GM12878 (cell line): ENCODE results near the gene MCM9. TPM values are rescaled to one million over a fixed set of nuclear protein-coding genes. Genes with fewer than 3 reads are reported as not detected.

Experiments used
- ATAC-seq: fragments of 200-7000 bp; cut with Tn5 transposase; 3 replicates; pipeline ENCODE4 v1.9.1; 2020; ENCODE audit warnings: mild to moderate bottlenecking, moderate library complexity
- BruUV-seq: library from RNA; stranded (reverse); fragments of 400-500 nt; replicated peaks from 2 replicates; lab custom pipeline; 2021; lab: Mats Ljungman, UMichigan
- CTCF ChIA-PET: fragments of 300-600 bp; sonication (Branson Sonifier 250); formaldehyde crosslinking; extraction: SDS; loops from one replicate; lab custom pipeline; 2021; ENCODE audit warnings: inconsistent platforms; lab: Yijun Ruan, JAX
- POLR2A ChIA-PET: fragments of 350-600 bp; formaldehyde crosslinking; extraction: SDS; loops from one replicate; lab custom pipeline; 2021; ENCODE audit warnings: inconsistent platforms; lab: Charles Lee
- RAD21 ChIA-PET: fragments of 300-600 bp; sonication (Branson Sonifier 250); formaldehyde crosslinking; loops from one replicate; lab custom pipeline; 2023; ENCODE audit warnings: antibody characterized with exemption; ENCODE audit not compliant: unreplicated experiment; lab: Charles Lee
- SMC1A ChIA-PET: fragments of 300-600 bp; sonication (Branson Sonifier 250); formaldehyde crosslinking; loops from one replicate; lab custom pipeline; 2023; ENCODE audit not compliant: unreplicated experiment, uncharacterized antibody; lab: Charles Lee
- DNase-seq: peaks from one replicate; pipeline ENCODE4 v3.0.0-alpha.2; 2011; ENCODE audit warnings: low read depth, low spot score
- FAIRE-seq: peaks from 3 replicates; lab custom pipeline; 2011; peaks lifted over from hg19 to GRCh38; lab: Jason Lieb, UNC
- H2AFZ ChIP-seq: 2 replicates; pipeline ENCODE4 v1.6.0; 2011; ENCODE audit warnings: low read depth, low read length, control low read depth; ENCODE audit not compliant: control insufficient read depth
- H3K27ac ChIP-seq: 2 replicates; pipeline ENCODE4 v1.5.1; 2011; ENCODE audit warnings: control low read depth; ENCODE audit not compliant: control insufficient read depth, insufficient read depth
- H3K27me3 ChIP-seq, 2 experiments: replicated peaks in 1 of 2; 2 replicates each; pipeline versions ENCODE4 v1.6.0 to v1.6.1; 2011; ENCODE audit warnings: low read length in 1 of 2; ENCODE audit not compliant: control insufficient read depth in 2 of 2, insufficient read depth in 2 of 2
- H3K36me3 ChIP-seq, 2 experiments: 2 replicates each; pipeline ENCODE4 v1.5.1; 2011; ENCODE audit warnings: low read length in 1 of 2; ENCODE audit not compliant: control insufficient read depth in 2 of 2, insufficient read depth in 2 of 2
- H3K4me1 ChIP-seq: 2 replicates; pipeline ENCODE4 v1.6.1; 2011; ENCODE audit warnings: mild to moderate bottlenecking, low read length, moderate library complexity, mixed read lengths; ENCODE audit not compliant: control insufficient read depth, insufficient read depth
- H3K4me2 ChIP-seq: 2 replicates; pipeline ENCODE4 v1.6.0; 2011; ENCODE audit warnings: control low read depth; ENCODE audit not compliant: control insufficient read depth, insufficient read depth
- H3K4me3 ChIP-seq: fragments of 200-600 bp; sonication (generic); 2 replicates; pipeline ENCODE4 v1.5.1; 2016
- H3K79me2 ChIP-seq: 2 replicates; pipeline ENCODE4 v1.6.0; 2011; ENCODE audit warnings: low read length; ENCODE audit not compliant: control insufficient read depth, insufficient read depth
- H3K9ac ChIP-seq: 2 replicates; pipeline ENCODE4 v1.8.0; 2011; ENCODE audit warnings: low read length, control low read depth, mixed read lengths; ENCODE audit not compliant: control insufficient read depth, insufficient read depth
- H3K9me3 ChIP-seq: replicated peaks from 3 replicates; pipeline ENCODE4 v1.5.1; 2011; ENCODE audit warnings: mild to moderate bottlenecking, low read length; ENCODE audit not compliant: control insufficient read depth, insufficient read depth
- H4K20me1 ChIP-seq: 2 replicates; pipeline ENCODE4 v1.6.0; 2011; ENCODE audit not compliant: control insufficient read depth, insufficient read depth
- BRCA1 ChIP-seq: IDR thresholded peaks from 2 replicates; pipeline ENCODE4 v1.6.1; 2011; ENCODE audit warnings: low read depth, low read length, improper control_type of control experiment
- CBX5 ChIP-seq: sonication (generic); IDR thresholded peaks from 2 replicates; pipeline ENCODE4 v1.6.1; 2016; ENCODE audit warnings: low read depth, moderate library complexity, mild to moderate bottlenecking, inconsistent platforms
- DPF2 ChIP-seq: fragments of 450-650 bp; IDR thresholded peaks from 2 replicates; pipeline ENCODE4 v1.6.1; 2017; ENCODE audit warnings: mild to moderate bottlenecking
- KDM1A ChIP-seq: fragments of 200-600 bp; sonication (generic); IDR thresholded peaks from 2 replicates; pipeline ENCODE4 v1.6.1; 2016; ENCODE audit warnings: borderline replicate concordance
- MEF2B ChIP-seq: fragments of 450-650 bp; IDR thresholded peaks from 2 replicates; pipeline ENCODE4 v1.6.1; 2018; ENCODE audit warnings: mild to moderate bottlenecking, moderate library complexity; ENCODE audit not compliant: partially characterized antibody, poor library complexity, severe bottlenecking
- SUPT20H ChIP-seq: IDR thresholded peaks from 2 replicates; pipeline ENCODE4 v1.6.1; 2011; ENCODE audit warnings: low read depth, mild to moderate bottlenecking, low read length, moderate library complexity, borderline replicate concordance; ENCODE audit not compliant: control insufficient read depth
- USF1 ChIP-seq: IDR thresholded peaks from 2 replicates; pipeline ENCODE4 v1.6.1; 2011; ENCODE audit warnings: borderline replicate concordance, low read depth, mild to moderate bottlenecking, moderate library complexity, mixed read lengths, low read length; ENCODE audit not compliant: insufficient read depth; ENCODE audit errors: extremely low read length
- WGBS: methylation state at CpG from one replicate; pipeline ENCODE4 v1.1.6; 2016; ENCODE audit warnings: low lambda C conversion rate; ENCODE audit not compliant: insufficient replicate concordance, insufficient coverage; ENCODE audit errors: missing lambda C conversion rate; 5-methylcytosine and 5-hydroxymethylcytosine counted together
- in situ Hi-C: fragments of 300-500 bp; cut with MboI; formaldehyde crosslinking; loops from 9 replicates; pipeline ENCODE4 v1.14.3; 2018; ENCODE audit warnings: mixed read lengths
- intact Hi-C: fragments of 100-400 bp; cut with micrococcal nuclease; formaldehyde crosslinking; loops from one replicate; pipeline ENCODE4 v1.14.2; 2022; ENCODE audit not compliant: unreplicated experiment
- polyA plus RNA-seq, 11 experiments: library from polyadenylated mRNA; depleted of rRNA in 4 of 11; unstranded in 6 of 11; stranded (reverse) in 5 of 11; fragments of >200 nt; fragmentation: Nextera tagmentation in 4 of 11; fragmentation: Illumina TruSeq in 1 of 11; extraction: Ambion mirVana in 4 of 11; extraction: Trizol in 1 of 11; gene quantifications; 1 replicate in 1 of 11; 2 replicates in 10 of 11; pipeline versions ENCODE4 v1.2.1 to v1.2.3, GENCODE V29; 2011 to 2016; ENCODE audit warnings: inconsistent platforms in 2 of 11, missing spikeins in 2 of 11, low read depth in 1 of 11
- total RNA-seq, 4 experiments: library from RNA; depleted of rRNA in 3 of 4; stranded (reverse); fragments of >200 nt in 3 of 4; fragmentation: Illumina TruSeq in 1 of 4; extraction: Trizol in 1 of 4; gene quantifications; 2 replicates each; pipeline versions ENCODE4 v1.2.1 to v1.2.3, GENCODE V29; 2013 to 2021
- TF ChIP-seq, protein P1 (sequence below): IDR thresholded peaks from 2 replicates; pipeline ENCODE4 v1.6.1; 2011; ENCODE audit warnings: borderline replicate concordance, low read depth, mild to moderate bottlenecking, moderate library complexity, low read length; ENCODE audit not compliant: insufficient read depth, poor library complexity, severe bottlenecking
- TF ChIP-seq, protein P2 (sequence below): fragments of 450-650 bp; IDR thresholded peaks from 2 replicates; pipeline ENCODE4 v1.6.1; 2017; ENCODE audit warnings: low read depth, mild to moderate bottlenecking, moderate library complexity
- TF ChIP-seq, protein P3 (sequence below): fragments of 450-650 bp; IDR thresholded peaks from 2 replicates; pipeline ENCODE4 v1.6.1; 2017; ENCODE audit warnings: borderline replicate concordance
- TF ChIP-seq, protein P4 (sequence below): IDR thresholded peaks from 2 replicates; pipeline ENCODE4 v1.6.1; 2012; ENCODE audit warnings: low read depth, low read length, improper control_type of control experiment

MCM9 gene
- total and polyA plus RNA-seq, 10 of the 15 experiments (the other 5 are each of a cell fraction or from before 2014, with no cell fraction given) = 3.4 to 18.5 (median 9.7) TPM

GRCh38 chr6:118789954-118790353 is 145.0 kb downstream of the MCM9 start (continued):
- TF ChIP-seq USF1 (no peak), DPF2 (no peak), BRCA1 (no peak), KDM1A (no peak), MEF2B (no peak)
- TF ChIP-seq, protein P1, sequence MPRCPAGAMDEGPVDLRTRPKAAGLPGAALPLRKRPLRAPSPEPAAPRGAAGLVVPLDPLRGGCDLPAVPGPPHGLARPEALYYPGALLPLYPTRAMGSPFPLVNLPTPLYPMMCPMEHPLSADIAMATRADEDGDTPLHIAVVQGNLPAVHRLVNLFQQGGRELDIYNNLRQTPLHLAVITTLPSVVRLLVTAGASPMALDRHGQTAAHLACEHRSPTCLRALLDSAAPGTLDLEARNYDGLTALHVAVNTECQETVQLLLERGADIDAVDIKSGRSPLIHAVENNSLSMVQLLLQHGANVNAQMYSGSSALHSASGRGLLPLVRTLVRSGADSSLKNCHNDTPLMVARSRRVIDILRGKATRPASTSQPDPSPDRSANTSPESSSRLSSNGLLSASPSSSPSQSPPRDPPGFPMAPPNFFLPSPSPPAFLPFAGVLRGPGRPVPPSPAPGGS = no peak
- TF ChIP-seq, protein P2, sequence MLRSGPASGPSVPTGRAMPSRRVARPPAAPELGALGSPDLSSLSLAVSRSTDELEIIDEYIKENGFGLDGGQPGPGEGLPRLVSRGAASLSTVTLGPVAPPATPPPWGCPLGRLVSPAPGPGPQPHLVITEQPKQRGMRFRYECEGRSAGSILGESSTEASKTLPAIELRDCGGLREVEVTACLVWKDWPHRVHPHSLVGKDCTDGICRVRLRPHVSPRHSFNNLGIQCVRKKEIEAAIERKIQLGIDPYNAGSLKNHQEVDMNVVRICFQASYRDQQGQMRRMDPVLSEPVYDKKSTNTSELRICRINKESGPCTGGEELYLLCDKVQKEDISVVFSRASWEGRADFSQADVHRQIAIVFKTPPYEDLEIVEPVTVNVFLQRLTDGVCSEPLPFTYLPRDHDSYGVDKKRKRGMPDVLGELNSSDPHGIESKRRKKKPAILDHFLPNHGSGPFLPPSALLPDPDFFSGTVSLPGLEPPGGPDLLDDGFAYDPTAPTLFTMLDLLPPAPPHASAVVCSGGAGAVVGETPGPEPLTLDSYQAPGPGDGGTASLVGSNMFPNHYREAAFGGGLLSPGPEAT = no peak
- TF ChIP-seq, all 136 proteins: peak for 0

DNA sequence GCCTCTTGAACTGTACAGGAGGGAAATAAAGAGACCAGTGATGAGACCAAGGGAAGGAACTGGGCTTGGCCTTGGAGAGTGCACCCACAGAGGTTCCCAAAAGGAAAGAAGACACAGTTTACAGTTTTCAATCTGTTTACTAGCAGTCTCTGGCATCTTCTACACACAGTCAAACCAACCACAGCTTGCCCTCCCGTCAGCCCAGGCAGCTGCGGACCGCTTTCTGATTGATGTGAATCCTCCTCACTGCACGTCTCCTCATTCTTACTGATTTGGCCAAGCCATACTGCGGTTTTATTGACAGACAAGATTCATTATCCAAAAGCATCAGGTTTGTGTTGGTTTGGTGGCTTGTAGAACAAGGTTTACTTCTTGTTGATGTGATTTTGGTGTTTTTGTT is 145.5 kb downstream of the MCM9 start:
- POLR2A ChIA-PET = no interaction called here
- CTCF ChIA-PET = interaction anchor here (0.9 to 1.2 kb wide), 4 partner anchors 13 to 224 kb away, joined by 3 to 5 read pairs (median 3); no protein-coding TSS in a partner anchor
- WGBS = 97% methylated on average over 5 of the region's 5 CpGs
- Histone ChIP-seq H3K79me2 (no peaks in the 10 kb centered on the region), H3K36me3 (no peaks in the 10 kb centered on the region), H3K27me3 (no peaks in the 10 kb centered on the region), H3K9ac (no peak overlapping the region), H2AFZ (no peak overlapping the region), H3K27ac (no peak overlapping the region), H4K20me1 (no peaks in the 10 kb centered on the region), H3K4me1 (no peaks in the 10 kb centered on the region), H3K9me3 (no peaks in the 10 kb centered on the region; the same call in 2 of the 3 replicates), H3K4me3 (no peak overlapping the region), H3K4me2 (no peak overlapping the region)
- intact Hi-C loops (no loop called here), in situ Hi-C loops (loop anchor here (10.0 to 25.0 kb wide), 2 partner anchors 505 to 802 kb away; no protein-coding TSS in a partner anchor)
- ATAC-seq = no peak
- TF ChIP-seq, protein P3, sequence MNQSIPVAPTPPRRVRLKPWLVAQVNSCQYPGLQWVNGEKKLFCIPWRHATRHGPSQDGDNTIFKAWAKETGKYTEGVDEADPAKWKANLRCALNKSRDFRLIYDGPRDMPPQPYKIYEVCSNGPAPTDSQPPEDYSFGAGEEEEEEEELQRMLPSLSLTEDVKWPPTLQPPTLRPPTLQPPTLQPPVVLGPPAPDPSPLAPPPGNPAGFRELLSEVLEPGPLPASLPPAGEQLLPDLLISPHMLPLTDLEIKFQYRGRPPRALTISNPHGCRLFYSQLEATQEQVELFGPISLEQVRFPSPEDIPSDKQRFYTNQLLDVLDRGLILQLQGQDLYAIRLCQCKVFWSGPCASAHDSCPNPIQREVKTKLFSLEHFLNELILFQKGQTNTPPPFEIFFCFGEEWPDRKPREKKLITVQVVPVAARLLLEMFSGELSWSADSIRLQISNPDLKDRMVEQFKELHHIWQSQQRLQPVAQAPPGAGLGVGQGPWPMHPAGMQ = no peak
- TF ChIP-seq, protein P4, sequence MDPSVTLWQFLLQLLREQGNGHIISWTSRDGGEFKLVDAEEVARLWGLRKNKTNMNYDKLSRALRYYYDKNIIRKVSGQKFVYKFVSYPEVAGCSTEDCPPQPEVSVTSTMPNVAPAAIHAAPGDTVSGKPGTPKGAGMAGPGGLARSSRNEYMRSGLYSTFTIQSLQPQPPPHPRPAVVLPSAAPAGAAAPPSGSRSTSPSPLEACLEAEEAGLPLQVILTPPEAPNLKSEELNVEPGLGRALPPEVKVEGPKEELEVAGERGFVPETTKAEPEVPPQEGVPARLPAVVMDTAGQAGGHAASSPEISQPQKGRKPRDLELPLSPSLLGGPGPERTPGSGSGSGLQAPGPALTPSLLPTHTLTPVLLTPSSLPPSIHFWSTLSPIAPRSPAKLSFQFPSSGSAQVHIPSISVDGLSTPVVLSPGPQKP = no peak
- TF ChIP-seq SUPT20H = no peak
- no peak for TF ChIP-seq CBX5
- BruUV-seq = no TSS peak
- RAD21 ChIA-PET = interaction anchor here (2.2 kb wide), 1 partner anchor 224 kb away, joined by 5 read pairs; no protein-coding TSS in a partner anchor
- SMC1A ChIA-PET = interaction anchor here (1.6 kb wide), 1 partner anchor 10 kb away, joined by 5 read pairs; no protein-coding TSS in a partner anchor
- no peak for FAIRE-seq
- DNase-seq = no peak
